HT-29 (cell line): ENCODE results near the gene RCAN2. TPM values are rescaled to one million over a fixed set of nuclear protein-coding genes. Genes with fewer than 3 reads are reported as not detected.
A peak's percentile ranks its signal among the peaks of the same experiment; 100 is the strongest.

Source experiments
- DNase-seq: peaks from one replicate; pipeline ENCODE4 v3.0.0-alpha.2; 2015; ENCODE audit warnings: low spot score
- total RNA-seq: library from RNA; depleted of rRNA; stranded (reverse); fragments of >200 nt; shearing (Covaris generic); gene quantifications from 2 replicates; pipeline ENCODE4 v1.2.3, GENCODE V29; 2014

Gene RCAN2
- total RNA-seq, 1 experiment from 2014 or later: 0.03 TPM

DNA sequence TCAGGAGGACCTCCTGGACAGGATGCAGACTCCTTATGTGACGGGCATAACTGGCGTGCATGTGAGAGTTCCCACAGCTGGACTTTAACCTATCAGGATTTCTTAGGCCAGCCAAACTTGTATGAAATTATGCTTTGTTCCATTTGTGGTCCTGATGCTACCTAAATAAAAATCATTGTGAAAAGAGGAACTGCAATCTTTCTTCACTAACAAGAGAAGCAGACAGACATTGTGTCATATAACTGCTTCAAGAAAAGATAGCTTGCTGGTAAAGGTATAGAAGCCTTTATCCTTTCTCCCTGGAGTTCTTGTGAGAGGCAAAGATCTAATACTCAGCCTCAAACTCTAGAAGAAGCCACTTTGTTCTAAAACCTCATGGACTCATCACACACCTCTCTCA, 233.0 kb downstream of the RCAN2 start:
- no peak for DNase-seq

GRCh38 chr6:46255528-46255927, 235.7 kb downstream of the RCAN2 start:
- DNase-seq: no peak

GRCh38 chr6:46254946-46255345, 236.3 kb downstream of the RCAN2 start:
- no peak for DNase-seq

GRCh38 chr6:46254331-46254730, 236.9 kb downstream of the RCAN2 start:
- no peak for DNase-seq

GRCh38 chr6:46251583-46252339, 239.5 kb downstream of the RCAN2 start:
- no peak for DNase-seq

GRCh38 chr6:46248143-46248542, 243.1 kb downstream of the RCAN2 start:
- DNase-seq: no peak

DNA sequence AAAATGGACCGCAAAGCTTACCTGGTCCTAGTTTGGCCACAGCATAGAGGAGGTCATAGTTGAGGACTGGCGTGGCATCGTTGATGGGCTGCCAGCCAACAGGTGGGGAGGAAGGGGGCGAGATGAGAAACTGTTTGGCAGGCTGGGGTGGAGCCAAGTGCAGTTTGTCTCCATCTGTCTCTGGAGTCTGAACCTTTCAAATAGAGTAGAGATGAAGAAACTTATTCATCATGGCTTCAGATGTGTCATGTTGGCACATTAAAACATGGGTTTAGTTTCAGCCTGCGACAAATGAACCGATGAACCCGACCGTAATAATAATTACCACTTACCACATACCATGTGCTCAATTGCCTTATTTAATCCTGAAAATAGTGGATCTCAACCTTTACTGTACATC, 244.5 kb downstream of the RCAN2 start:
- no peak for DNase-seq

GRCh38 chr6:46246081-46246480, 245.2 kb downstream of the RCAN2 start:
- DNase-seq: no peak

DNA sequence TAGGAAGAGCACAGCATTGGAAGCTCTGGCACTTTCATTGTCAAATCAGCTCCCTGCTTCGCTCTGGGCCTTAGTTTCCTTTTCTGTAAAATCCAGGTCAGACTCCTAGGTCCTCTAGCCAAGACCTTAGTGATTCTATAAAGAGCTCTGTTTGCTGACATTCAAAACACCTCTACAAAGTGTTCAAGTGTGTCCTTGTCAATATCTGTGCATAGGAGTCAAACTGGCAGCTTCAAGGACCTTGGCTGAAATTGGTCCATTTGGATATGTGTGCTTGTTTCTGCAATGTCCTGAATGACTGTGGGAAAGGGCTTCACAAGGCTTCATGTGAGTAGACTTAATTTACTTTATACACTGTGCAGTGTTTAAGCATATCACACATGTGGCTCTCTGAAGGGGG, 246.6 kb downstream of the RCAN2 start:
- no peak for DNase-seq

DNA sequence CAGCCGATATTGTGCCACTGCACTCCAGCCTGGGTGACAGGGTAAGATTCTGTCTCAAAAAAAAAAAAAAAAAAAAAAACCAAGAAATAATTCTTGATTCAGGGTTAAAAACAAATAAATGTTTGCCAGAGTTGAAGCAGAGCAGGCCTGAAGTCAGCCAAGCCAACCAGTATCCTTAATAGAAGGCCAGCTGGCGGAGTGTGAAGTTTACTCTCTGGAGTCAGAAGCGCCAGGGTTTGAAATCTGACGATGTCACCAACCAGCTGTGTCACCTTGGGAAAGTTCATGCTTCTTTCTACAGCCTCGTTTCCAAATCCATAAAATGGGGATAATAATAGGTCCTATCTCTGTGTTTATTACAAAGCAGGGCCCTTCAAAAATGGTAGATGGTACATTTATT, 247.5 kb downstream of the RCAN2 start:
- no peak for DNase-seq

- no peak for DNase-seq
Measured at GRCh38 chr6:46242921-46243320, 248.3 kb downstream of the RCAN2 start.

- DNase-seq: no peak
Measured at GRCh38 chr6:46240866-46241565, 250.2 kb downstream of the RCAN2 start.

DNA sequence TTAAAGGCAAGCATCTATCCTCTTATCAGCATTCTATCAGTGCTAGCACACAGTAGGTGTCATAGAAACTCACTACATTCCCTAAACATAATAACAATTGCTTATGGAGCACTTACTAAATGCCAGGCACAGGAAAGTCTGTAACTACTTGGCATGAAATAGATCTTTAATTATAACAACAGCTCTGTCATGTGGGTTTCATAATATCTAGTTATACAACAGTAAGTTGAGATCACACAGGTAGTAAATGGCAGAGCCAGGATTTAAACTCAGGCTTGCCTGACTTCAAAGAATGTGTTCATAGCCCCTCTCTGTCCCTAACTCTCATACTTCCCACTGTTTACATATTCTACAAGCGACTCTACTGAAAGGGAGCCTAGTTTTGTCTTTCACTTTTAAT, 254.5 kb downstream of the RCAN2 start:
- no peak for DNase-seq

- DNase-seq: no peak
Measured at GRCh38 chr6:46235242-46235641, 256.0 kb downstream of the RCAN2 start.

DNA sequence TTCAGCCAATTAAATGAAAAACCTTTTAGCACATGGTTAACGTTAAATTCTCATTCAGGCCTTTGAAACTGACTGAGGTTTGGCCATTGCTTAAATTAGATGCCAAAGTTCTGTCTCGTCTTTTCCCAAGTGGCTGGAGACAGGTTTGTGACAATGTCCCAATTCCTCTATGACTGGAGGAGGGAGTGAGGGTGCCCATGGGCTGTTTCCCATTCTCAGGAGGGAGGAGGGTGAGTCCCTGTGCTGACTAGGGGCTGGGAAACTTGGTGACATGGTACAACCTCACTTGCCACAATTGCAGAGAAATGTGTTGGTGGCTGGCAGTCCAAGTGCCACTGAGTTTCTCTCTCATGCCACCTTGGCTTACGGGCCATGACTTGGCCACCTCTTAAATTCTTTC, 256.5 kb downstream of the RCAN2 start:
- DNase-seq: no peak

- no peak for DNase-seq
Measured at GRCh38 chr6:46234156-46234556, 257.1 kb downstream of the RCAN2 start.

- DNase-seq: no peak
Measured at GRCh38 chr6:46233129-46233528, 258.1 kb downstream of the RCAN2 start.

DNA sequence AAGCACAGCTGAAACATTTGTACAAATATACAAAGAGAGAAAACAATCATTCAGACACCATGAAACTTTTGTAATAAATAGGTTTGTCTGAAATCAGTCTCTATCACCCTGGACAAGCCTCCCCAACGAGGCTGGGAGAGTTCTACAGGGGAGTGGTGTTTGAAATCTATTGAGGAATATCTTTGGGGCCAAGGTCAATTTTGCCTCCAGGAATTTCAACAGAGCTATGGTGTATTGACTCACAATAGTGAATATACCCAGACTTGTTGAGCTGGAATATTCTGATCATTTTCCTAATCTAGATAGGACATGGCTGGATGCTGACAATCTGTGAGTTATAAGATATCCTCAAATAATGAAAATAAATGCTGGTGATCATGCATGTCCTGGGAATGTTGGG, 269.0 kb downstream of the RCAN2 start:
- DNase-seq: no peak

DNA sequence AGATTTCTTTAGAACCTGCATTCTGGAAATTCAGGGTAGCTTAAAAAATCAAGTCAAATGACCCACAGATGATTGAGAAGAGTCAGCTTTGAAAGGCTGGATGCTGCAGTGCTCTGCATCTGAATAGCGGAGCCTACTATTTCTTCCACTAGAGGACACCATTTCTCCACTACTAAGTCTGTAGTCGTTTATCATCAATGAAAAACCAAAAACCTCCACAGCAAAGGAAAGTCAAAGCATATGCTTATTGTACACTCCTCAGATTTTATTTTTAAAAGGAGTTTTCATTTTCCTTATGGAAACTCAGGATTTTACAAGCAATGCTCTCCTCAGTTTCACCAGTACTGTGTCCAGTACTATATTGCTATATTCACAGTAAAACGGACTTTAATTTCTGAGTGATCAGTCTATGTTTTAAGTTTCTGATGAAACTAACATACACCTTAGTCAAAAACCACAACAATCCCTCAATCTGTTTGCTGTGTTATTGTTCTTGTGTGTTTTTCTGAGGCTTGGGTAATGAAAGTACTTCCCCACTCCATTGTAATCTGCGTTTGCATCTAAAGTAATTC, 269.9 kb downstream of the RCAN2 start:
- DNase-seq: peak; percentile 69

- DNase-seq: no peak
Measured at GRCh38 chr6:46220352-46221221, 270.7 kb downstream of the RCAN2 start.

DNA sequence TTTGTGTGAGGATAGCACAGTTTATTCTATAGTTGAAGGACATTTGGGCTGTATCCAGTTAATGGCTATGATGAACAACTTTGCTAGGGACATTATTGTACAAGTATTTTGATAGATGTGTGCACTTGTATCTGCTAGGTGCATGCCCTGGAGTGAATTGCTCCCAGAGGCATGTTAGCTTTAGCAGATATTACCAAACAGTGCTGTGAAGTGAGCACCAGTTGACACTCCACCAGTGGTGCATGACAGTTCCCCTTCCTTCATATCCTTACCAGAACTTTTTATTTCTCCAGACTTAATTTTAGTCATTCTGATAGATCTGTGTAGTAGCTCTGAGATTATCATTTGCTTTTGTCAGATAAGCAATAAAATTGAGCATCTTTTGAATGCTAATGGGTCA, 271.6 kb downstream of the RCAN2 start:
- DNase-seq: no peak

- no peak for DNase-seq
Measured at GRCh38 chr6:46218457-46218856, 272.8 kb downstream of the RCAN2 start.
